Measurements from ENCODE around the gene IL1RL1.

IL1RL1 gene

GRCh38 chr2:102310964-102311640 lies at the start of gene IL1RL1:
IL1RL1 (plus strand) TSS chr2:102311563; CDS start chr2:102338265, 26,702 bp downstream.
- DNase-seq (ENCODE audit: low read depth in 3 of 3, low spot score in 1 of 3), result no peak

GRCh38 chr2:102262216-102263129 lies 48.9 kb upstream of the IL1RL1 start:
- no peak for DNase-seq (ENCODE audit: low read depth in 3 of 3, low spot score in 1 of 3)

- no peak for DNase-seq (ENCODE audit: low read depth in 3 of 3, low spot score in 1 of 3)
Observed at GRCh38 chr2:102264952-102265351, 46.4 kb upstream of the IL1RL1 start.

GRCh38 chr2:102266204-102266603 lies 45.2 kb upstream of the IL1RL1 start:
- no peak for DNase-seq (ENCODE audit: low read depth in 3 of 3, low spot score in 1 of 3)

GRCh38 chr2:102267774-102268173 lies 43.6 kb upstream of the IL1RL1 start:
- DNase-seq (ENCODE audit: low read depth in 3 of 3, low spot score in 1 of 3), result no peak

- no peak for DNase-seq (ENCODE audit: low read depth in 3 of 3, low spot score in 1 of 3)
Observed at GRCh38 chr2:102268510-102269199, 42.7 kb upstream of the IL1RL1 start.

- DNase-seq (ENCODE audit: low read depth in 3 of 3, low spot score in 1 of 3), result no peak
Observed at GRCh38 chr2:102269200-102269524, 42.2 kb upstream of the IL1RL1 start.

GRCh38 chr2:102271844-102272243 lies 39.5 kb upstream of the IL1RL1 start:
- no peak for DNase-seq (ENCODE audit: low read depth in 3 of 3, low spot score in 1 of 3)

GRCh38 chr2:102273619-102274211 lies 37.6 kb upstream of the IL1RL1 start:
- no peak for DNase-seq (ENCODE audit: low read depth in 3 of 3, low spot score in 1 of 3)

- no peak for DNase-seq (ENCODE audit: low read depth in 3 of 3, low spot score in 1 of 3)
Observed at GRCh38 chr2:102276549-102277201, 34.7 kb upstream of the IL1RL1 start.

GRCh38 chr2:102277202-102277700 lies 34.1 kb upstream of the IL1RL1 start:
- no peak for DNase-seq (ENCODE audit: low read depth in 3 of 3, low spot score in 1 of 3)

- no peak for DNase-seq (ENCODE audit: low read depth in 3 of 3, low spot score in 1 of 3)
Observed at GRCh38 chr2:102278720-102279390, 32.5 kb upstream of the IL1RL1 start.

GRCh38 chr2:102279391-102279735 lies 32.0 kb upstream of the IL1RL1 start:
- DNase-seq (ENCODE audit: low read depth in 3 of 3, low spot score in 1 of 3), result no peak

- no peak for DNase-seq (ENCODE audit: low read depth in 3 of 3, low spot score in 1 of 3)
Observed at GRCh38 chr2:102282678-102283091, 28.7 kb upstream of the IL1RL1 start.

- no peak for DNase-seq (ENCODE audit: low read depth in 3 of 3, low spot score in 1 of 3)
Observed at GRCh38 chr2:102283996-102284395, 27.4 kb upstream of the IL1RL1 start.

- no peak for DNase-seq (ENCODE audit: low read depth in 3 of 3, low spot score in 1 of 3)
Observed at GRCh38 chr2:102284611-102285010, 26.8 kb upstream of the IL1RL1 start.

- no peak for DNase-seq (ENCODE audit: low read depth in 3 of 3, low spot score in 1 of 3)
Observed at GRCh38 chr2:102285368-102285767, 26.0 kb upstream of the IL1RL1 start.

- no peak for DNase-seq (ENCODE audit: low read depth in 3 of 3, low spot score in 1 of 3)
Observed at GRCh38 chr2:102286041-102286440, 25.3 kb upstream of the IL1RL1 start.

- no peak for DNase-seq (ENCODE audit: low read depth in 3 of 3, low spot score in 1 of 3)
Observed at GRCh38 chr2:102289129-102289528, 22.2 kb upstream of the IL1RL1 start.

GRCh38 chr2:102290594-102290993 lies 20.8 kb upstream of the IL1RL1 start:
- DNase-seq (ENCODE audit: low read depth in 3 of 3, low spot score in 1 of 3), result no peak

Measured in stimulated activated CD4-positive, alpha-beta T cell treated with anti-CD3 and anti-CD28 coated beads, TNF-alpha, amount 100 ng/mL, for 1 hour (primary cell).